Stimulated activated CD8-positive, alpha-beta memory T cell treated with anti-CD3 and anti-CD28 coated beads, Interleukin-7, amount 100 ng/mL, for 1 hour (primary cell): Measurements from ENCODE around the gene TNNT1.
"Not testable (repeated sequence)": the region's sequence is repeated elsewhere in the genome, so short reads cannot be mapped to it uniquely, and the experiment has no call there.

ENCODE experiments used
- DNase-seq, 2 donors: peaks; one replicate each; pipeline ENCODE4 v3.0.0-alpha.2; 2020; ENCODE audit warnings: low read depth in 2 of 2

TNNT1 gene

GRCh38 chr19:55109527-55110291, 39.3 kb downstream of the TNNT1 start:
- no peak for DNase-seq

GRCh38 chr19:55107252-55107651, 41.8 kb downstream of the TNNT1 start:
- DNase-seq: not testable (repeated sequence)

- DNase-seq: no peak
Measured at GRCh38 chr19:55106591-55106990, 42.4 kb downstream of the TNNT1 start.

GRCh38 chr19:55105237-55105636, 43.8 kb downstream of the TNNT1 start:
- no peak for DNase-seq

- DNase-seq: no peak
Measured at GRCh38 chr19:55103190-55103589, 45.8 kb downstream of the TNNT1 start.

GRCh38 chr19:55101261-55101660, 47.7 kb downstream of the TNNT1 start:
- DNase-seq: no peak

GRCh38 chr19:55099557-55100506, 49.2 kb downstream of the TNNT1 start:
- no peak for DNase-seq

- DNase-seq: no peak
Measured at GRCh38 chr19:55098716-55099556, 50.1 kb downstream of the TNNT1 start.

GRCh38 chr19:55097864-55098715, 50.9 kb downstream of the TNNT1 start:
- DNase-seq: no peak

- no peak for DNase-seq
Measured at GRCh38 chr19:55096061-55096701, 52.8 kb downstream of the TNNT1 start.

GRCh38 chr19:55095260-55096060, 53.5 kb downstream of the TNNT1 start:
- DNase-seq: no peak

GRCh38 chr19:55094456-55095259, 54.3 kb downstream of the TNNT1 start:
- DNase-seq: no peak

- DNase-seq: no peak
Measured at GRCh38 chr19:55092423-55093318, 56.3 kb downstream of the TNNT1 start.

GRCh38 chr19:55091955-55092354, 57.1 kb downstream of the TNNT1 start:
- DNase-seq: no peak

GRCh38 chr19:55091126-55091910, 57.7 kb downstream of the TNNT1 start:
- DNase-seq: no peak

GRCh38 chr19:55090564-55090963, 58.4 kb downstream of the TNNT1 start:
- no peak for DNase-seq
